ENCODE results near the gene PLPP4. TPM values are rescaled to one million over a fixed set of nuclear protein-coding genes. Genes with fewer than 3 reads are reported as not detected.

PLPP4 gene
- polyA plus RNA-seq, 1 donor from 2014 or later, result 4.4 TPM

DNA sequence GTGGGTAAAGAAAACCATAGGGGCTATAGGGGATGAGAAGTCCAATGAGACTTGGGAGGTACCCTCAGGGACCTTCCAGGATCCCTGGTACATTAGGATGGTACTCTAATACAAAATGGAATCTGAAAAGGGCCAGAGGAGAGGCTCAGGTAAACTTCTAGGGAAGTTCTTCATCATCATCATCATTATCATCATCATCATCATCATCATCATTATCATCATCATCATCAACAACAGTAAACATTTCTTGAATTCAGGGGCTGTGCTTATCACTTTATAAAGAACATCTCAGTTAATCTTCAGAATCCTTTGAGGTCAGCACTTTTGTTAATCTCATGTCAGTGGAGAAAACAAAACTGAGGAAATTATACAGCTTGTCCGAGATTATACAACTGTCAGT lies 50.1 kb downstream of the PLPP4 start:
- Histone ChIP-seq H3K4me2 (ENCODE audit: low read length) (no peak overlapping the region), H3K9ac (ENCODE audit: low read length) (no peak overlapping the region), H3K36me3 (ENCODE audit: insufficient read depth, low read length) (no peaks in the 10 kb centered on the region), H3K9me3 (ENCODE audit: low read length) (no peaks in the 10 kb centered on the region), H3K27ac (ENCODE audit: low read length) (no peak overlapping the region), H3F3A (ENCODE audit: insufficient read depth, low read length, poor library complexity, severe bottlenecking) (no peaks in the 10 kb centered on the region), H3K79me2 (replicated peaks; ENCODE audit: insufficient read depth, low read length) (no peaks in the 10 kb centered on the region), H3K9me2 (ENCODE audit: insufficient read depth, low read length) (no peaks in the 10 kb centered on the region), H2AFZ (ENCODE audit: low read depth, low read length) (no peak overlapping the region), H3K4me3 (ENCODE audit: low read length) (no peak overlapping the region), H3K27me3 (ENCODE audit: insufficient read depth, low read depth, low read length) (no peaks in the 10 kb centered on the region), H4K20me1 (ENCODE audit: insufficient read depth) (no peaks in the 10 kb centered on the region)
- TF ChIP-seq EZH2 (IDR thresholded peaks at IDR 0.05; ENCODE audit: borderline replicate concordance, insufficient read depth, low read length, poor library complexity, severe bottlenecking), result no peak
- no peak for TF ChIP-seq EP300 (conservative IDR thresholded peaks at IDR 0.05; ENCODE audit: poor library complexity, severe bottlenecking)

DNA sequence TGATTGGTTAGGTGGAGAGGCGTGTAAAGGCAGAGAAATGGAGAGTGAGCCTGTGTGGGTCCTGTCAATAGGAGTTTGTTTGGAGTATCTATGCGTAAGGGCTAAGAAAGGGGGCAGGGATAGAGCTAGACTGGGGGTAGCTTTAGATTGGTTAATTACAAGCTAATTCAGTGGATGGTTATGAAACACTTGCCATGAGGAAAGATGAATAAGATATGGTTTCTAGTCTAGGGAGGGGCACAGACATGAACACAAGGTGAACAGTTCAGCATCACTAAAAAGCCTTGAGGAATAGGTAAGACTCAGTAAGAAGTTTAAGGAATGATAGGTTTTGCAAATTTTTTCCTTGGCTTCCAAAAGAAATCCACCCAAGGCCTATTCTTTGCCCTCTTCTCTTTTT lies 50.6 kb downstream of the PLPP4 start:
- no peak overlapping the region for H3K27ac ChIP-seq (ENCODE audit: low read length)
- no peaks in the 10 kb centered on the region for H3F3A ChIP-seq (ENCODE audit: insufficient read depth, low read length, poor library complexity, severe bottlenecking)
- H3K4me3 ChIP-seq (ENCODE audit: low read length), result no peak overlapping the region
- no peaks in the 10 kb centered on the region for H3K36me3 ChIP-seq (ENCODE audit: insufficient read depth, low read length)
- no peaks in the 10 kb centered on the region for H4K20me1 ChIP-seq (ENCODE audit: insufficient read depth)
- no peak overlapping the region for H3K4me2 ChIP-seq (ENCODE audit: low read length)
- no peaks in the 10 kb centered on the region for H3K27me3 ChIP-seq (ENCODE audit: insufficient read depth, low read depth, low read length)
- TF ChIP-seq MXI1 (conservative IDR thresholded peaks at IDR 0.05; ENCODE audit: poor library complexity, severe bottlenecking) (no peak), RAD21 (conservative IDR thresholded peaks at IDR 0.05) (no peak), EP300 (conservative IDR thresholded peaks at IDR 0.05; ENCODE audit: poor library complexity, severe bottlenecking) (no peak)
- TF ChIP-seq, protein P1, sequence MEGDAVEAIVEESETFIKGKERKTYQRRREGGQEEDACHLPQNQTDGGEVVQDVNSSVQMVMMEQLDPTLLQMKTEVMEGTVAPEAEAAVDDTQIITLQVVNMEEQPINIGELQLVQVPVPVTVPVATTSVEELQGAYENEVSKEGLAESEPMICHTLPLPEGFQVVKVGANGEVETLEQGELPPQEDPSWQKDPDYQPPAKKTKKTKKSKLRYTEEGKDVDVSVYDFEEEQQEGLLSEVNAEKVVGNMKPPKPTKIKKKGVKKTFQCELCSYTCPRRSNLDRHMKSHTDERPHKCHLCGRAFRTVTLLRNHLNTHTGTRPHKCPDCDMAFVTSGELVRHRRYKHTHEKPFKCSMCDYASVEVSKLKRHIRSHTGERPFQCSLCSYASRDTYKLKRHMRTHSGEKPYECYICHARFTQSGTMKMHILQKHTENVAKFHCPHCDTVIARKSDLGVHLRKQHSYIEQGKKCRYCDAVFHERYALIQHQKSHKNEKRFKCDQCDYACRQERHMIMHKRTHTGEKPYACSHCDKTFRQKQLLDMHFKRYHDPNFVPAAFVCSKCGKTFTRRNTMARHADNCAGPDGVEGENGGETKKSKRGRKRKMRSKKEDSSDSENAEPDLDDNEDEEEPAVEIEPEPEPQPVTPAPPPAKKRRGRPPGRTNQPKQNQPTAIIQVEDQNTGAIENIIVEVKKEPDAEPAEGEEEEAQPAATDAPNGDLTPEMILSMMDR (IDR thresholded peaks at IDR 0.05; ENCODE audit: poor library complexity, severe bottlenecking), result no peak
- no peaks in the 10 kb centered on the region for H3K9me2 ChIP-seq (ENCODE audit: insufficient read depth, low read length)
- no peaks in the 10 kb centered on the region for H3K79me2 ChIP-seq (replicated peaks; ENCODE audit: insufficient read depth, low read length)
- H3K9me3 ChIP-seq (ENCODE audit: low read length), result no peaks in the 10 kb centered on the region
- no peak overlapping the region for H2AFZ ChIP-seq (ENCODE audit: low read depth, low read length)
- H3K9ac ChIP-seq (ENCODE audit: low read length), result no peak overlapping the region

DNA sequence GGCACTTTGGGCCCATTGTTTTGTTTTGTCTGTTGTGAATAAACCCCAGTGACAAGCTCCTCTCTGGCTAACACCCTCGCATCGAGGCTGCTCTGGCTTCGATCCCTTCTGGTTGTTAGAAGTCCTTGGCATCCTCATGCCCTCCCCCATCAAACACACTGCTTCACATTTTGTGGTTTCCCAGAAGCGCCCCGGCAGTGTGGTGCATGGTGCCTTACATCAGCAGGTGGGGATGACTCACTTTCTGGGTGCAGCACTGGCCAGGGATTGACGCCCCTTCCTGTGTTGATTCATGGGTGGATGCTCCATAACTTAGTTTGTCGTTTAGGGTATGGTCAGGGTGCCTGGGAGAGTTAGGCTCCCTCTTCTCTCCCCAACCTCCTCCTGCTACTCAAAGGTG lies 51.4 kb downstream of the PLPP4 start:
- H3K9me2 ChIP-seq (ENCODE audit: insufficient read depth, low read length), result no peaks in the 10 kb centered on the region
- TF ChIP-seq, protein P2, sequence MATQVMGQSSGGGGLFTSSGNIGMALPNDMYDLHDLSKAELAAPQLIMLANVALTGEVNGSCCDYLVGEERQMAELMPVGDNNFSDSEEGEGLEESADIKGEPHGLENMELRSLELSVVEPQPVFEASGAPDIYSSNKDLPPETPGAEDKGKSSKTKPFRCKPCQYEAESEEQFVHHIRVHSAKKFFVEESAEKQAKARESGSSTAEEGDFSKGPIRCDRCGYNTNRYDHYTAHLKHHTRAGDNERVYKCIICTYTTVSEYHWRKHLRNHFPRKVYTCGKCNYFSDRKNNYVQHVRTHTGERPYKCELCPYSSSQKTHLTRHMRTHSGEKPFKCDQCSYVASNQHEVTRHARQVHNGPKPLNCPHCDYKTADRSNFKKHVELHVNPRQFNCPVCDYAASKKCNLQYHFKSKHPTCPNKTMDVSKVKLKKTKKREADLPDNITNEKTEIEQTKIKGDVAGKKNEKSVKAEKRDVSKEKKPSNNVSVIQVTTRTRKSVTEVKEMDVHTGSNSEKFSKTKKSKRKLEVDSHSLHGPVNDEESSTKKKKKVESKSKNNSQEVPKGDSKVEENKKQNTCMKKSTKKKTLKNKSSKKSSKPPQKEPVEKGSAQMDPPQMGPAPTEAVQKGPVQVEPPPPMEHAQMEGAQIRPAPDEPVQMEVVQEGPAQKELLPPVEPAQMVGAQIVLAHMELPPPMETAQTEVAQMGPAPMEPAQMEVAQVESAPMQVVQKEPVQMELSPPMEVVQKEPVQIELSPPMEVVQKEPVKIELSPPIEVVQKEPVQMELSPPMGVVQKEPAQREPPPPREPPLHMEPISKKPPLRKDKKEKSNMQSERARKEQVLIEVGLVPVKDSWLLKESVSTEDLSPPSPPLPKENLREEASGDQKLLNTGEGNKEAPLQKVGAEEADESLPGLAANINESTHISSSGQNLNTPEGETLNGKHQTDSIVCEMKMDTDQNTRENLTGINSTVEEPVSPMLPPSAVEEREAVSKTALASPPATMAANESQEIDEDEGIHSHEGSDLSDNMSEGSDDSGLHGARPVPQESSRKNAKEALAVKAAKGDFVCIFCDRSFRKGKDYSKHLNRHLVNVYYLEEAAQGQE (IDR thresholded peaks at IDR 0.05; ENCODE audit: borderline replicate concordance), result no peak
- no peak for TF ChIP-seq POLR2AphosphoS5 (IDR thresholded peaks at IDR 0.05)
- TF ChIP-seq MXI1 (conservative IDR thresholded peaks at IDR 0.05; ENCODE audit: poor library complexity, severe bottlenecking), result no peak
- TF ChIP-seq SMC3 (conservative IDR thresholded peaks at IDR 0.05; ENCODE audit: poor library complexity), result no peak
- TF ChIP-seq TAF1 (IDR thresholded peaks at IDR 0.05; ENCODE audit: low read depth), result no peak
- no peak for TF ChIP-seq RAD21 (conservative IDR thresholded peaks at IDR 0.05)
- TF ChIP-seq EZH2 (IDR thresholded peaks at IDR 0.05; ENCODE audit: borderline replicate concordance, insufficient read depth, low read length, poor library complexity, severe bottlenecking), result no peak
- TF ChIP-seq, protein P1 (IDR thresholded peaks at IDR 0.05; ENCODE audit: poor library complexity, severe bottlenecking), result no peak
- no peak for TF ChIP-seq EP300 (conservative IDR thresholded peaks at IDR 0.05; ENCODE audit: poor library complexity, severe bottlenecking)
- H3K27ac ChIP-seq (ENCODE audit: low read length), result no peak overlapping the region
- H3K9ac ChIP-seq (ENCODE audit: low read length), result no peak overlapping the region
- H3K4me2 ChIP-seq (ENCODE audit: low read length), result no peak overlapping the region
- no peaks in the 10 kb centered on the region for H3K79me2 ChIP-seq (replicated peaks; ENCODE audit: insufficient read depth, low read length)
- H3K27me3 ChIP-seq (ENCODE audit: insufficient read depth, low read depth, low read length), result no peaks in the 10 kb centered on the region
- H3K4me3 ChIP-seq (ENCODE audit: low read length), result no peak overlapping the region
- no peaks in the 10 kb centered on the region for H3F3A ChIP-seq (ENCODE audit: insufficient read depth, low read length, poor library complexity, severe bottlenecking)
- no peaks in the 10 kb centered on the region for H4K20me1 ChIP-seq (ENCODE audit: insufficient read depth)
- no peaks in the 10 kb centered on the region for H3K36me3 ChIP-seq (ENCODE audit: insufficient read depth, low read length)
- no peaks in the 10 kb centered on the region for H3K9me3 ChIP-seq (ENCODE audit: low read length)
- no peak overlapping the region for H2AFZ ChIP-seq (ENCODE audit: low read depth, low read length)

All from neural cell (in vitro differentiated cells).